DMS114 treated with DMSO at 0.1 percent for 48 hours (cell line): ENCODE results near the gene PNPO.

Source experiments
- DNase-seq: peaks from one replicate; lab custom pipeline; 2025; ENCODE audit not compliant: unreplicated experiment; lab: John Stamatoyannopoulos, UW

Gene PNPO

DNA sequence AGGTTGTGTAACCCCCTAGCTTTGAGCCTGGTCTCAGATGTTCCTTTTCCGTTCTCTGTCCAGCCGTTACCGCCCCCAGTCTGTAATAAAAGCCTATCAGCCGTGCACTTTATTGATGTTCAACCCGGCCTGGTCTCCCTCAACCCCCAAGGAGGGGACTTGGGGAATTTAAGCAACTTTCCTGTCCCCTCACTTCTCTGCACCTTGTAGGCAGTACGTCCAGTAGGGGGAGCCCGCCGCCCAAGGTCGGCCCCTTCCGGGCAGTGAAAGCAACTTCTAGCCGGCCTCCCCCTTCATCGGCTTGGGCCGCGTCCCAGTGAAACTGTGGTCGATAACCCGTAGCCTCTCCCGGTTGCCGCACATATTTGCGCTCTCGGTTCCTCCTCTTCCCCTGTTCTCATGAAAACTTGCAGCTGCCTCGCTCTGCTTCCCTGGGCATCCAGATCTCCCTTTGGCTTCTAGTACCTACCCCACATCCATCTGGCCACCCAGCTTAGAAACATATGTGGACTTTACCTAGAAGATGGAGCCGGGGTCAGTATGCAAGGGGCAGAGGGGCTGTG, 7.9 kb downstream of the PNPO start:
- peak; percentile 71 for DNase-seq

- DNase-seq = no peak
Measured at GRCh38 chr17:47949946-47950345, 8.6 kb downstream of the PNPO start.

GRCh38 chr17:47950448-47950847, 9.1 kb downstream of the PNPO start:
- DNase-seq = no peak

- DNase-seq = no peak
Measured at GRCh38 chr17:47952171-47953021, 11.0 kb downstream of the PNPO start.

DNA sequence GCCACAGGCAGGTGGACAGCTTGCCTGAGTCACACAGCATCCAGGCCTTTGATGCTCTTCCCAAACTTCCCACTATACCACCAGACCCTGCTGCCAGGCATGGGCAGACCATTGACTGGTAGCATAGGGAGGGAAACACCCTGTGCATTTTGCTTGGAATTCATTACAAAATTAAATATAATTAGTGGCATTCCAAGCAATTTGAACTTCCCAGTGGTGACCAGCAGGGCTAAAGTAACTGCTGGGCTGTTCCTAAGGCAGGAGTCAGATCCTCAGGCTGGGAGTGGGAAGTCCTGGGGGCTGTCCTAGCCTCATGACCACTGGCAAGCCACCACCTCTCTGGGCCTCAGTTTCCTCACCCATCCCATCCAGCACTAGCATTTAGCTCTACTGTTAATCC, 12.5 kb downstream of the PNPO start:
- DNase-seq = no peak

DNA sequence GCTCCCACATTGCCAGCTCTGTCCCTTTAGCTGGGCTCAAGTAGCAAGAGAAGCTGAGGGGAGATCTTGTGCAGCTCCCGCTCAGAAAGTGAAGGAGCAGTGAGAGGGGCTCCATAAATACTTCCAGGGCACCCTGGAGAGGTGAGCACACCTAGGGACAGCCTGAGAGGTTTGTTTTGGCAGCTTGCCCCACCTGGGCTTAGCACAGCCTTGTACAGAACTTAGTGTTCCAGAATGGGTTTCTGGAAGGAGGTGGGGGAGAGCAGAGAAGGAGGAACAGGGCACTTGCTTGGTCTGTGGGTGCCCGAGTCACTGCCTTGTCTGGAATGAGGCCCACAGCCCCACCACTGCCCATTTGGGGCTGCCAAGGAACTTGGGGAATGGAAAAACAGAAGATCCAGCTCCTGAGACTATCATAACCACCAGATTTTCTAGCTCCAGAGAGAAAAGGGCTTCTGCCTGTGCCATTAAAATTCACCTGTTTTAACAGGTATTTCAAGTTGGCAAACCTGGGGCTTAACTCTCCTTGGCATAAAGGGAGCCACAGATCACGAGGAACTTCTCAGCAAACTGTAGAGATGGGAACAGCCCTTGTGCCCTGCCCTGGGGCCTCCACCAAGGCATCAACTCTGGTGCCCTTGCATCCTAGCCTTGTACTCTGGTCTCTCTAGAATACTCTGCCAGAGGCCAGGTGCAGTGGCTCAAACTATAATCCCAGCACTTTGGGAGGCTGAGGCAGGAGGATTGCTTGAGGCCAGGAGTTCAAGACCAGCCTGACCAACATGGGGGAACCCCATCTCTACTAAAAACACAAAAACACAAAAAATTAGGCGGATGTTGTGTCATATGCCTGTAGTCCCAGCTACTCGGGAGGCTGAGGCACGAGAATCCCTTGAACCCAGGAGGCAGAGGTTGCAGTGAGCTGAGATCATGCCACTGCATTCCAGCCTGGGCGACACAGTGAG, 14.4 kb downstream of the PNPO start:
- DNase-seq = no peak

DNA sequence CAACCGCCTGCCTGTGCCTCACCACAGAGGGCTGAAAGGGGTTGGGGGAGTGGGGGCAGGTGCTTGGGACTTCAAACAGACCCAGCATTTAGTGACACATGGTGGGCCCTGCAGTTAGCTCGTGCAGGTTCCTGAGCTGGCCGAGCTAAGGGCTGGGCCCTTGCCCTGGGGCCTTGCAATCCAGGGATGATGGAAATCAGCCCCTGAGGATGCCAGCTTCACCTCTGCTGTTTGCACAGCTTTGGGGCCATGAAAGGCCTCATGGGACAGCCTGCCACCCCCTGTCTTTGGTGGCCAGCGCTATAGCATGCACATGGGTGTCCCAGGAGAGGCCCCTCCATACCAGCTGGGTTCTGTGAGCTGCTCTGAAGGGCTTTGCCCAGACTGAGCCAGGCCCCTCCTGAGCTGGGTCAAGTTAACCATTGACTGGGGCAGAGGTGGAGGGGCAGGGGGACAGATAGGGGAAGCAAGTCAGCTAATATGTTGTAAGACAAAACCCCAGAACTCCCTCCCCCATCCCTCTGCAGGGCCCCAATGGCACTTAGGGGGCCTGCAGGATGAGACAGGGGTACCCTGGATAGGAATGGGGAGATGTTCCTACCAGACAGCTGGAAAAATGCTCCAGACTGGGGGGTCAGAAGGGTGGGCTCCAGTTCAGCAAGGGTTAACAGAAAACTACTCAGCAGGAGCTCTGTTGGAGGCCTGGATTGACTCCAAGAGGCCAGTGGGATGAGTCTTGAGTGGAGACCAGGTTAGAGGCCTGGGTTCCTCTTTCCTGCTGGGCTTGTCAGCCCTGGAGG, 15.6 kb downstream of the PNPO start:
- no peak for DNase-seq

DNA sequence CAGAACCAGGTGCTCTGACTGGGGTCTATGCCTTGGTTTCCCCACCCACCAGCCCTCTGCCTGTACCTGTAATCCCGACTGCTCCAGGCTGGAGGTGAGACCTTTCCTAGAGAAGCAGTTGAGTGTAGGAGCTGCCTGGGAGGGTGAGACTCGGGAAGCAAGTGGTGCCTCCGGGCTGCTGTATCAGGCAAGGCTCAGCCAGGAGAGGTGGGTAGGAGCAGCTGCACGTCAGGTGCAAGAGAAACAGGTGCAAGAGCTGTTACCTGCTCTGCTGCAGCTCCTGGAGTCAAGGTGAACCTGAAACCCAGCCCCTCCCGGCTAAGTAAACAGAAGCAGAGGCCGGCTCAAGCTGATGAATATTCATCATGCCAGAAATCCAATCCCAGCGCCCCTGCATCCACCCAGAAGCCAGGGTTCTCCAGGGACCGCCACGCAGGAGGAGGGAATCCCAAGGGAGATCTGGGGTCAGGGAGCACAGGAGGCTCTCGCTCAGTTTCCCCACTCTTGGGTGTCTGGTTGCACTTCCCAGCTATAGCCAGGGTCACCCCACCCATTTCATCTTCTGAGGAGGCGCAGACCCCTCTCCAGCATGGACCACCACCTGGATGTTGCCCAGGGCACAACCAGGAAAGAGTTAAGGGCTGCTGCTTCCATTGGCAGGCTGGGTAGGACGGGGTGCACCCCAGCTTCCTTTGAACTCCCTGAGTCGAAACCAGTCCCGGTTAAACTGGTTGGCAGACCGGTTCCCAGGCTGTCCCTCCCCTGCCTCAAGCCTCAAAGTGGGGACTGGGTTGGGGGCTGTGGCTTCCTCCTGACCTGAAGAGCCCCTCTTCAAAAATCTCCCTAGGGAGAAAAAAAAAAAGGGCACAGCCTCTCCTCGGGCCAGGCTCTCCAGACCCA, 16.5 kb downstream of the PNPO start, which contains the start of gene PRR15L:
TSS of gene PRR15L (minus strand) at position 293 of the 900 bp plus-strand sequence. CDS start 4,649 bp downstream, outside the sequence.
- no peak for DNase-seq

GRCh38 chr17:47959825-47960655, 18.7 kb downstream of the PNPO start:
- no peak for DNase-seq

DNA sequence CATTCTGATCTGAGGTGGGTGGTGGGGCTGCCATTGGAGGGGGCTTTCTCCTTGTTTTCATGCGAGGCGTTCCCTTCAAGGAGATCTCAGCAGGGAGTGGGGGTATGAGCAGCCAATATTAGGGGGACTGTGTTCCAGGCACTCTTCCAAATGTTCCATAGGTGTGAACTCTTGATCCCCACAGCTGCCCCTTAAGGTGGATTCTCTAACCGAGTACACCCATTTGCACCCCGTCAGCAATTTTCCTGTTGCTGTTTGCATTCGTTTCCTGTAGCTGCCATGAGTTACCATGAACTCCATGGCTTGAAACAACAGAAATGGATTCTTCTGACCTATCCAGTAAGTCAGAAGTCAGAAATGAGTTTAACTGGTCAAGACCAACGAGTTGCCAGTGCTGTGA, 20.0 kb downstream of the PNPO start:
- DNase-seq = no peak

GRCh38 chr17:47962901-47963300, 21.5 kb downstream of the PNPO start:
- DNase-seq = no peak

DNA sequence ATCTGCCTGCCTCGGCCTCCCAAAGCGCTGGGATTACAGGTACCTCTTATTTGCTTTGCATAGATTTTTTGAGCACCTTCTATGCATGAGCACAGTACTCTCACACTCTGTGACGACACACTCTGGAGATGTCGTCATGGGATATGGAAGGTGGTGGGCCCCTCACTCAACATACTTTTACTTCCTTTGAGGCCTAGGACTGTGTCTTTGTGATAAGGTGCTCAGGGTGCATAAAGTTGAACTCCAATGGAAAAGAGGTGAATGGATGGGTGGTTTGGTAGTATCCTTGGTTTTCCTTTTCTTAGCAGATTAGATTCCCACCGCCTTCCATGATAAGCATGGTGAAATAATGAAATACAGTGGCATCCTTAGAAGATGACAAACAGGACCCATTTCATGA, 23.5 kb downstream of the PNPO start:
- DNase-seq = no peak

DNA sequence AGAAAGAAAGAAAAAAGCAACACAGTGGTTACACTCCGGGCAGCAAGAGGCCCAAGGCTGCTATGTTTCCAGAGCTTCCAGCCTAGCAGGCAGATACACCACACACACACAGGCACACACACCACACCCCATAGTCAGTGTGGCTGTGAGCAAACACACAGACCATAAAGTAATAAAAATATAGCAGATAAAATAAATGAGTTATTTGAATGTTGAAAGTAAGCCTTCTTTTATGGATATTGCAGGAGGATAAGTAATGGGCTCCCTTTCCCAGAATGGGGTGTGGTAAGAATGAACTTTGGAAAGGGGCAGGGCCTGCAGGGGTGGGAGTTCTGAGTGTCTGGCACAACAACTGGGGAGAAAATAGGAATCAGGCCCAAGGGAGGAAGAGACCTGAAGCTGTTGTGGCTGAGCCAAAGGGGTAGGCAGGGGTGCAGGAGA, 24.7 kb downstream of the PNPO start:
- no peak for DNase-seq

DNA sequence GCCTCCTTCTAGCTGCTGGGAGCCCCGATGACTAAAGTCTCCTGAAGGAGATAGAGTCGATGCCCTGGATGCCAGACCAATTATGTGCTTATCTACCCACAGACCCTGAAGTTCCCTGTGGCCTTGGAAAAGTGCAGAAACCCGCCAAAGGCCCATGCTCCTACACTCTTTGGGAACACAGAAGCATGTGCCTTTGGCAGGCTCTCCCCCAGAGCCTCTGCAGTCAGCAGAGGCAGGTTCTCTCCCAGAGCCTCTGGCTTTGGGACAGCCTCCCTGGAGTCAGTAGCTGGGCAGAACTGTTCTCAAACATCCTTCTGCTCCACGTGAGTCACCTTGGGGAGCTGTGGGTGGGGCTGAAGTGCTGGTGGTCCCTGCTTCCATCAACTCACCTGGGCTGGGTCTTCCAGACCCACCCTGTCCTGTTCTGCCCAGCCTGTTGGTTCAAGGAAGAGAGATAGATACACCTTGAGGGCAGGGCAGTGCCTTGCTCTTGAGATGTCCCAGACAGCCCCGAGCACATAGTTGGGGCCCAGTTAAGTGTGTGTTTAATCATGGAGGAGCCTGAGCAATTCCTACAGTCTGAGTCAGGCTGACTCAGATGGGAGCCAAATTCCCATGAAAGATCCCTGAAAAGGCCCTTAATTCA, 26.4 kb downstream of the PNPO start:
- DNase-seq = no peak

DNA sequence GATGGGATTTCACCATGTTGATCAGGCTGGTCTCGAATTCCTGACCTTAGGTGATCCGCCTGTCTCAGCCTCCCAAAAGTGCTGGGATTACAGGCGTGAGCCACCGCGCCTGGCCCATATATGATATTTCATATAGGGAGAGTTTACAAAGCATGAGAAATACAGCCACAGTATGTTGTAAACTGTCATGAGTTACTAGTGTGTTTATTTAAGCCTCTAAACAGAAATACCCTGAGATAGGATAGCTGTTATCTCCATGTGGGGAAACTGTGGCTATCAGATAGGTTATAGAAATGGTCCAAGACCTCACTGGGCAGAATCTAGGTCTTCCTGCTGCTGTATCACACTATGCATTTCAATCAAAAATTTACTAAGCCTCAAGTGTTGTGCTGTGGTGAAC, 27.5 kb downstream of the PNPO start:
- no peak for DNase-seq

- DNase-seq = no peak
Measured at GRCh38 chr17:47969930-47970724, 28.8 kb downstream of the PNPO start.

DNA sequence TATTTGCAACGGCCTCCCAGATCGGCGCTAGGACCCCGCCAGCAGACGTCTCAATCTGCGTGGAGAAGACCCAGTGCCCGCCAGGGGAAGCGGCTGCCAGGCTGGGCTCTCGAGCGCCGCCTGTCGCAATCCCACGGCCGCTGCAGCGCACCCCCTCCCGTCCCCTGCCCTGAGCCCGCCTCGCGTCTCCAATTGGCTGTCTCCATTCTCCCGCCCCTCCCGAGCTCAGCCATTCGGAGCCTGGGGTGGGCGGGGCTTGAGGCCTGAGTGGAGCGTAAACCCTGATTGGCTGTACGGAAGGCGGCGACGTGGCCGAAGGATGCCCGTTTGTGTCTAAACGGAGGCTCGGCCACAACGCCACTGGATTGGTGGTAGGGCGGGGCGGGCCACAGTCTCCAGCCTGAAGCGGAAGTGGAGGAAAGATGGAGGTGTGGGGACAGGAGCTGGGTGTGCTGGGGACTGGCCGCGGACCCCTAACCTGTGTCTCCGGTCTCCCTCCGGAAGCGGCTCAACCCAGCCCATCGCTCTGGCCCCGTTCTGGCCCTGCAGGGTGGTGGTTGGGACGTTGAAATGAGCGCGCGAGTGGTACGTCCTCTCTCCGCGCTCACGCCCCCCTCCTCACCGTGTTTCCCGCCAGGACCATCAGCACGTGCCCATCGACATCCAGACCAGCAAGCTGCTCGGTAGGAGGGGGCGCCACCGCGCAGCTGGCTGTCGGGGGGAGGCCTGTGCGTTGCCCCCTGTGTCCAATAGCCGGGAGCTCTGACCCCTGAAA, 29.5 kb downstream of the PNPO start, which contains the start of gene CDK5RAP3:
TSS of gene CDK5RAP3 (plus strand) at position 389 of the 775 bp plus-strand sequence. CDS start at position 423, 34 bp downstream.
- DNase-seq = peak; percentile 97
